ENCODE results near the gene PDE6H.

PDE6H gene

GRCh38 chr12:14952299-14952921, 20.4 kb upstream of the PDE6H start:
- peak; percentile 77 for DNase-seq

GRCh38 chr12:14953752-14954151, 19.1 kb upstream of the PDE6H start:
- DNase-seq, result no peak

- DNase-seq, result peak; percentile 47
These were observed 18.6 kb upstream of the PDE6H start for GRCh38 chr12:14954269-14954668.

GRCh38 chr12:14956024-14956891, 16.6 kb upstream of the PDE6H start:
- DNase-seq, result peak; percentile 47

- DNase-seq, result no peak
These were observed 15.9 kb upstream of the PDE6H start for GRCh38 chr12:14956905-14957304.

- DNase-seq, result no peak
These were observed 15.2 kb upstream of the PDE6H start for GRCh38 chr12:14957551-14958168.

- peak; percentile 37 for DNase-seq
These were observed 14.3 kb upstream of the PDE6H start for GRCh38 chr12:14958361-14959125.

GRCh38 chr12:14959126-14959440, 13.8 kb upstream of the PDE6H start:
- DNase-seq, result peak; percentile 36

- DNase-seq, result no peak
These were observed 13.4 kb upstream of the PDE6H start for GRCh38 chr12:14959463-14959862.

- no peak for DNase-seq
These were observed 12.8 kb upstream of the PDE6H start for GRCh38 chr12:14959916-14960496.

- peak; percentile 68 for DNase-seq
These were observed 12.0 kb upstream of the PDE6H start for GRCh38 chr12:14960548-14961465.

- DNase-seq, result peak; percentile 93
These were observed 11.2 kb upstream of the PDE6H start, which contains the start of gene ARHGDIB for GRCh38 chr12:14961466-14962152. Gene ARHGDIB, minus strand, starts transcription at chr12:14961601. Its CDS starts 10,889 bp downstream, at chr12:14950712.

- DNase-seq, result no peak
These were observed 10.7 kb upstream of the PDE6H start for GRCh38 chr12:14962153-14962539.

- DNase-seq, result no peak
These were observed 10.0 kb upstream of the PDE6H start for GRCh38 chr12:14962797-14963196.

GRCh38 chr12:14963520-14963919, 9.3 kb upstream of the PDE6H start:
- DNase-seq, result no peak

- DNase-seq, result no peak
These were observed 8.4 kb upstream of the PDE6H start for GRCh38 chr12:14964406-14964805.

GRCh38 chr12:14965221-14965620, 7.6 kb upstream of the PDE6H start:
- DNase-seq, result no peak

GRCh38 chr12:14968478-14968877, 4.4 kb upstream of the PDE6H start:
- no peak for DNase-seq

- no peak for DNase-seq
These were observed 2.4 kb upstream of the PDE6H start for GRCh38 chr12:14970473-14970872.

- DNase-seq, result no peak
These were observed 1.8 kb downstream of the PDE6H start for GRCh38 chr12:14974633-14975032.

- DNase-seq, result no peak
These were observed 2.6 kb downstream of the PDE6H start for GRCh38 chr12:14975457-14975856.

All from CD4-positive, alpha-beta T cell treated with Interleukin-15 for 1 hour (primary cell).